ENCODE data around the gene ZMYM5. TPM values are rescaled to one million over a fixed set of nuclear protein-coding genes. Genes with fewer than 3 reads are reported as not detected.

The ZMYM5 gene
- total RNA-seq, 1 experiment from 2014 or later = 7.5 TPM

DNA sequence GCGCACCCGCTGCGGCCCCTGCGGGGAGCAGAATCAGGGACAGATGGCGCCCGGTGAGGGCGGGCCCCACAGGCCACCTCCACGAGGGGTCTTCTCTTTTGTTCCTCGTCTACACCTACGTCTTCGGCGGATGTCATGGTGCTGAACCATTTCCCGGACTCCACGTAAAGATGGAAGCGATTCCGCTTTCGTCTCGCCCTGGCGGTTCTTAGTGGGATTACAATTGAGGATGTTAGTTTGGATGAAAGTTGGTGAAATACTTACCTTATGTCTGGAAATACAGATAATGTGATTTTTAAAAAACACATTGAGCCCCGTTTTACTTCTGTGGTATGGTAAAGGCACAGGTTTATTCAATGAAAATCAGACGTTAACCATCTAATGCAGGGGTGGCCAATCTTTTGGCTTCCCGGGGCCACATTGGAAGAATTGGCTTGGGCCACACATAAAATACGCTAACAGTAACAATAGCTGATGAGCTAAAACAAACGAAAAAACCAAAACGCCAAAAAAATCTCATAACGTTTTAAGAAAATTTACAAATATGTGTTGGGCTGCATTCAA, 1.4 kb upstream of the ZMYM5 start:
- peak overlapping the region; percentile 91 for H3K4me2 ChIP-seq (ENCODE audit: low read length)
- peak overlapping the region; percentile 88 for H2AFZ ChIP-seq (ENCODE audit: low read length)
- H3K27me3 ChIP-seq (ENCODE audit: low read length) = no peaks in the 10 kb centered on the region
- no peaks in the 10 kb centered on the region for H4K20me1 ChIP-seq (ENCODE audit: low read length)
- BruUV-seq (replicated peaks) = no TSS peak
- no peaks in the 10 kb centered on the region for H3K9me3 ChIP-seq (ENCODE audit: low read length)
- ATAC-seq (no peak), DNase-seq (peak; percentile 82)
- peak overlapping the region; percentile 88 for H3K9ac ChIP-seq (ENCODE audit: low read length)
- H3K27ac ChIP-seq (ENCODE audit: low read length) = peak overlapping the region; percentile 91
- H3F3A ChIP-seq (ENCODE audit: low read length, unreplicated experiment) = peaks cover 4% of the 10 kb centered on the region
- H3K4me1 ChIP-seq (ENCODE audit: insufficient read depth, low read length) = peaks cover 29% of the 10 kb centered on the region
- CTCF ChIA-PET = interaction anchor here (1.7 kb wide), 1 partner anchor 19 kb away, joined by 7 read pairs; no protein-coding TSS in a partner anchor
- POLR2A ChIA-PET (ENCODE audit: unreplicated experiment) = interaction anchor here (0.6 kb wide), 1 partner anchor 20 kb away, joined by 3 read pairs; no protein-coding TSS in a partner anchor
- no peaks in the 10 kb centered on the region for H3K9me2 ChIP-seq (replicated peaks; ENCODE audit: low read length)
- H3K79me2 ChIP-seq (ENCODE audit: low read length) = peaks cover 35% of the 10 kb centered on the region
- TF ChIP-seq, protein P1, sequence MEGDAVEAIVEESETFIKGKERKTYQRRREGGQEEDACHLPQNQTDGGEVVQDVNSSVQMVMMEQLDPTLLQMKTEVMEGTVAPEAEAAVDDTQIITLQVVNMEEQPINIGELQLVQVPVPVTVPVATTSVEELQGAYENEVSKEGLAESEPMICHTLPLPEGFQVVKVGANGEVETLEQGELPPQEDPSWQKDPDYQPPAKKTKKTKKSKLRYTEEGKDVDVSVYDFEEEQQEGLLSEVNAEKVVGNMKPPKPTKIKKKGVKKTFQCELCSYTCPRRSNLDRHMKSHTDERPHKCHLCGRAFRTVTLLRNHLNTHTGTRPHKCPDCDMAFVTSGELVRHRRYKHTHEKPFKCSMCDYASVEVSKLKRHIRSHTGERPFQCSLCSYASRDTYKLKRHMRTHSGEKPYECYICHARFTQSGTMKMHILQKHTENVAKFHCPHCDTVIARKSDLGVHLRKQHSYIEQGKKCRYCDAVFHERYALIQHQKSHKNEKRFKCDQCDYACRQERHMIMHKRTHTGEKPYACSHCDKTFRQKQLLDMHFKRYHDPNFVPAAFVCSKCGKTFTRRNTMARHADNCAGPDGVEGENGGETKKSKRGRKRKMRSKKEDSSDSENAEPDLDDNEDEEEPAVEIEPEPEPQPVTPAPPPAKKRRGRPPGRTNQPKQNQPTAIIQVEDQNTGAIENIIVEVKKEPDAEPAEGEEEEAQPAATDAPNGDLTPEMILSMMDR (conservative IDR thresholded peaks at IDR 0.05; ENCODE audit: low read depth, low read length) = peak; percentile 80
- TF ChIP-seq EZH2 (IDR thresholded peaks at IDR 0.05; ENCODE audit: low read length, unreplicated experiment) (no peak), EZH2phosphoT487 (IDR thresholded peaks at IDR 0.05; ENCODE audit: borderline replicate concordance, low read length) (no peak)
- intact Hi-C loops (cut with micrococcal nuclease) = loop anchor here (1.0 kb wide), 2 partner anchors 45 to 83 kb away; partner anchors contain the start of gene PSPC1
- H3K4me3 ChIP-seq (ENCODE audit: low read length) = peak overlapping the region; percentile 91
- no peaks in the 10 kb centered on the region for H3K36me3 ChIP-seq (ENCODE audit: low read depth, low read length)

DNA sequence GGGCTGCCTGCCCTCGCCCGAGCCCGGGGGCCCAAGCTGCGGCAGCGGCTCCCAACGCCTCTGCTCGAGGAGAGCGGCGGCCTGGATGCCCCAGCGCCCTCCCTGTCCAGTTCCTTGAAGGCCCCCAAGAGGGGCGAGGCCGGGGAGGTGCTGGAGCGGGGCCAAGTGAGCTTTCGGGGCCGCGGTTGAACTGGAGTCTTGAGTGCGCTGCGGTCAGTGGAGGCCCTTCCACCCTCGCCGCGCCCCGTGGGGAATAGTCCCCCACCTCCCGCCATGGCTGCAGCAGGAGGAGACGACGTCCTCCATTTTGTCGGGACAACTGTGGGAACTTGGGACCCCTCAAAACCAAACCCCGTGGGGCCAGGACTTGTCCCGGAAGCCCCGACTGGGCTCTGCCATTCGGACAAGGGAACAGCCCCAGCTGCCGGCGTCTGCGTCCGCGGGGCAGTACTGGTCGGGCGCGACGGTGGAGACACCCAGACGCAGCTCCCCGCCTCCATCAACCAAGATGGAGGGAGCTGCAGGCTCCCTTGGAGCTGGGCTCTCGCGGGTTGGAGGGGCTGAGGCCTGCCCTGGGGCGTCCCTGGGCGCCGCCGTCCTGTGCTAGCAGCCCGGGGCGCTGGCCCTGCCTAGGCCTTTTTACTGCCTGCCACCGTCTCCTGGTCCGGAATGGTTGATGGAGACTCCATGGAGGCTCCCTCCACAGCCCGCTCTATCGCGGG, 736 bp upstream of the ZMYM5 start:
- BruUV-seq (replicated peaks) = TSS peak; percentile 64
- Histone ChIP-seq H3K4me3 (ENCODE audit: low read length) (peak overlapping the region; percentile 91), H4K20me1 (ENCODE audit: low read length) (no peaks in the 10 kb centered on the region), H2AFZ (ENCODE audit: low read length) (peak overlapping the region; percentile 88), H3K9me2 (replicated peaks; ENCODE audit: low read length) (no peaks in the 10 kb centered on the region), H3K9ac (ENCODE audit: low read length) (peak overlapping the region; percentile 88), H3K36me3 (ENCODE audit: low read depth, low read length) (no peaks in the 10 kb centered on the region), H3K4me1 (ENCODE audit: insufficient read depth, low read length) (peaks cover 29% of the 10 kb centered on the region), H3K79me2 (ENCODE audit: low read length) (peaks cover 41% of the 10 kb centered on the region), H3K4me2 (ENCODE audit: low read length) (peak overlapping the region; percentile 91), H3F3A (ENCODE audit: low read length, unreplicated experiment) (peaks cover 4% of the 10 kb centered on the region), H3K27ac (ENCODE audit: low read length) (peak overlapping the region; percentile 91), H3K9me3 (ENCODE audit: low read length) (no peaks in the 10 kb centered on the region), H3K27me3 (ENCODE audit: low read length) (no peaks in the 10 kb centered on the region)
- ATAC-seq (peak; percentile 26), DNase-seq (peak; percentile 30)
- CTCF ChIA-PET = interaction anchor here (0.6 to 1.7 kb wide), 2 partner anchors 18 to 87 kb away, joined by 6 to 7 read pairs; no protein-coding TSS in a partner anchor
- POLR2A ChIA-PET (ENCODE audit: unreplicated experiment) = interaction anchor here (0.6 to 1.5 kb wide), 5 partner anchors 16 to 83 kb away, joined by 3 to 14 read pairs (median 3); no protein-coding TSS in a partner anchor
- TF ChIP-seq EZH2phosphoT487 (IDR thresholded peaks at IDR 0.05; ENCODE audit: borderline replicate concordance, low read length) = no peak
- TF ChIP-seq EZH2 (IDR thresholded peaks at IDR 0.05; ENCODE audit: low read length, unreplicated experiment) = no peak
- TF ChIP-seq, protein P1 (conservative IDR thresholded peaks at IDR 0.05; ENCODE audit: low read depth, low read length) = no peak
- intact Hi-C loops (cut with micrococcal nuclease) = loop anchor here (1.0 kb wide), 2 partner anchors 46 to 82 kb away; partner anchors contain the start of gene PSPC1
